ENCODE results near the gene TYK2. TPM values are rescaled to one million over a fixed set of nuclear protein-coding genes. Genes with fewer than 3 reads are reported as not detected.

The TYK2 gene
- total and polyA plus RNA-seq, 9 of the 15 experiments (the other 6 are each of a cell fraction or from before 2014, with no cell fraction given), result 15.0 to 182 (median 85.9) TPM

DNA sequence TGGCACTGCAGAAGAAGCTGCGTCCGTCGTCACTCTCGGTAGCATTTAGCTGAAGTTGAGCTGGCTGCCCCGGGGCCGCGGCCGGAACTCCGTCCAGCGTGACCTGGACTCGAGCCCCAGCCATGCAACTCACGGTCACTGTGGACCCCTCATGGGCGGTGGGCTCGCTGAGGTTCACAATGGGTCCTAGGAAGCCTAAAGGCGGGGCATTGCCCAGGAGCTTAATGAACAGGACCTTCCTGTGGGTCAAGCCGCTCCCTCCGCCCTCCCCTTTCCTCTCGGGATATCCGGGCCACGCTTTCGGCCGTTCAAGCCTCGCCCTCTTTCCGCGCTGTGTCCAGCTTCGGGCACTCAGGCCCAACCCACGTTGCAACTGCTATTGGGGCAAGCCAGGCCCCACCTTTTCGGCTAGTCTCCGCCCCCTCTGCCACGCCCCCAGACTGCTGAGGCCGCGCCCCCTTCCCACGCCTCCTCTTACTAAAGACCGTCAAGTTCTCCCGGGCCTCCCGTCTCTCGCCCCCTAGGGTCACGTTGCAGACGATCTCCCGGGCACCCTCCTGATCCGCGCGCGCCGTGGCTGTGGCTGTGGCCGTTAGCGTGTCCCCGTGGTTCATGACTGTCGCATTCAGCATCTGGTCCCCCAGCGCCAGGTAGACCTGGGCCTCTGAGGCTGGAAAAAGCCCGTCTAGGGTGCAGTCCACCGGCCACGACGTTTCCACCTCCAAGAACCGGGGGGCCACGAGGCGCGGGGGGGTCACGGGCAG lies 45.6 kb downstream of the TYK2 start (continued):
- TF ChIP-seq PRDM10 (IDR thresholded peaks at IDR 0.05; ENCODE audit: partially characterized antibody) (peak; percentile 75), ARNT (IDR thresholded peaks at IDR 0.05) (peak in 1 of 2 experiments; percentile 39; a peak in 1 of 4 replicates), ZNF23 (CRISPR knock-in tag; IDR thresholded peaks at IDR 0.05) (no peak), GATAD2A (IDR thresholded peaks at IDR 0.05) (peak; percentile 45; the same call in 1 of the 2 replicates), ZSCAN29 (IDR thresholded peaks at IDR 0.05) (0 out of 2 replicates have a peak, but pooled peaks have one; percentile 0), KDM5B (IDR thresholded peaks at IDR 0.05; ENCODE audit: insufficient replicate concordance, low read depth, low read length) (peak; percentile 69), NRF1 (conservative IDR thresholded peaks at IDR 0.05 in 1 of 2, IDR thresholded peaks at IDR 0.05 in 1 of 2) (peak; percentile 69 to 77), THRAP3 (IDR thresholded peaks at IDR 0.05; ENCODE audit: borderline replicate concordance) (no peak), ATF7 (IDR thresholded peaks at IDR 0.05) (0 out of 2 replicates have a peak, but pooled peaks have one; percentile 71), JUN (IDR thresholded peaks at IDR 0.05; ENCODE audit: borderline replicate concordance, low read depth, low read length) (peak; percentile 41; the same call in 1 of the 2 replicates), JUN (CRISPR knock-in tag; IDR thresholded peaks at IDR 0.05; ENCODE audit: borderline replicate concordance) (no peak), RBFOX2 (IDR thresholded peaks at IDR 0.05; ENCODE audit: low read depth, low read length) (peak; percentile 79), JUND (IDR thresholded peaks at IDR 0.05; ENCODE audit: borderline replicate concordance, low read depth, low read length) (0 out of 2 replicates have a peak, but pooled peaks have one; percentile 2), JUND (tag; IDR thresholded peaks at IDR 0.05; ENCODE audit: borderline replicate concordance, low read depth, low read length) (peak; percentile 21; the same call in 1 of the 3 replicates), ZNF583 (CRISPR knock-in tag; IDR thresholded peaks at IDR 0.05) (no peak), MTA3 (IDR thresholded peaks at IDR 0.05; ENCODE audit: borderline replicate concordance) (peak; percentile 46; the same call in 1 of the 2 replicates)
- TF ChIP-seq, protein P1, sequence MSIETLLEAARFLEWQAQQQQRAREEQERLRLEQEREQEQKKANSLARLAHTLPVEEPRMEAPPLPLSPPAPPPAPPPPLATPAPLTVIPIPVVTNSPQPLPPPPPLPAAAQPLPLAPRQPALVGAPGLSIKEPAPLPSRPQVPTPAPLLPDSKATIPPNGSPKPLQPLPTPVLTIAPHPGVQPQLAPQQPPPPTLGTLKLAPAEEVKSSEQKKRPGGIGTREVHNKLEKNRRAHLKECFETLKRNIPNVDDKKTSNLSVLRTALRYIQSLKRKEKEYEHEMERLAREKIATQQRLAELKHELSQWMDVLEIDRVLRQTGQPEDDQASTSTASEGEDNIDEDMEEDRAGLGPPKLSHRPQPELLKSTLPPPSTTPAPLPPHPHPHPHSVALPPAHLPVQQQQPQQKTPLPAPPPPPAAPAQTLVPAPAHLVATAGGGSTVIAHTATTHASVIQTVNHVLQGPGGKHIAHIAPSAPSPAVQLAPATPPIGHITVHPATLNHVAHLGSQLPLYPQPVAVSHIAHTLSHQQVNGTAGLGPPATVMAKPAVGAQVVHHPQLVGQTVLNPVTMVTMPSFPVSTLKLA (conservative IDR thresholded peaks at IDR 0.05), result peak; percentile 90 to 93
- TF ChIP-seq, protein P2, sequence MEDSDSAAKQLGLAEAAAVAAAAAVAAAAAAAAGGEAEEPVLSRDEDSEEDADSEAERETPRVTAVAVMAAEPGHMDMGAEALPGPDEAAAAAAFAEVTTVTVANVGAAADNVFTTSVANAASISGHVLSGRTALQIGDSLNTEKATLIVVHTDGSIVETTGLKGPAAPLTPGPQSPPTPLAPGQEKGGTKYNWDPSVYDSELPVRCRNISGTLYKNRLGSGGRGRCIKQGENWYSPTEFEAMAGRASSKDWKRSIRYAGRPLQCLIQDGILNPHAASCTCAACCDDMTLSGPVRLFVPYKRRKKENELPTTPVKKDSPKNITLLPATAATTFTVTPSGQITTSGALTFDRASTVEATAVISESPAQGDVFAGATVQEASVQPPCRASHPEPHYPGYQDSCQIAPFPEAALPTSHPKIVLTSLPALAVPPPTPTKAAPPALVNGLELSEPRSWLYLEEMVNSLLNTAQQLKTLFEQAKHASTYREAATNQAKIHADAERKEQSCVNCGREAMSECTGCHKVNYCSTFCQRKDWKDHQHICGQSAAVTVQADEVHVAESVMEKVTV (CRISPR knock-in tag; IDR thresholded peaks at IDR 0.05), result 0 out of 2 replicates have a peak, but pooled peaks have one; percentile 10
- TF ChIP-seq, protein P3, sequence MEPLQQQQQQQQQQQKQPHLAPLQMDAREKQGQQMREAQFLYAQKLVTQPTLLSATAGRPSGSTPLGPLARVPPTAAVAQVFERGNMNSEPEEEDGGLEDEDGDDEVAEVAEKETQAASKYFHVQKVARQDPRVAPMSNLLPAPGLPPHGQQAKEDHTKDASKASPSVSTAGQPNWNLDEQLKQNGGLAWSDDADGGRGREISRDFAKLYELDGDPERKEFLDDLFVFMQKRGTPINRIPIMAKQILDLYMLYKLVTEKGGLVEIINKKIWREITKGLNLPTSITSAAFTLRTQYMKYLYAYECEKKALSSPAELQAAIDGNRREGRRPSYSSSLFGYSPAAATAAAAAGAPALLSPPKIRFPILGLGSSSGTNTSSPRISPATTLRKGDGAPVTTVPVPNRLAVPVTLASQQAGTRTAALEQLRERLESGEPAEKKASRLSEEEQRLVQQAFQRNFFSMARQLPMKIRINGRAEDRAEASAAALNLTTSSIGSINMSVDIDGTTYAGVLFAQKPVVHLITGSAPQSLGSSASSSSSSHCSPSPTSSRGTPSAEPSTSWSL (CRISPR knock-in tag; IDR thresholded peaks at IDR 0.05; ENCODE audit: borderline replicate concordance), result no peak

Measured in K562 (cell line).